ENCODE data around the gene BBS9. TPM values are rescaled to one million over a fixed set of nuclear protein-coding genes. Genes with fewer than 3 reads are reported as not detected.

BBS9 gene
- total RNA-seq, 1 experiment from 2014 or later, result 26.4 TPM

DNA sequence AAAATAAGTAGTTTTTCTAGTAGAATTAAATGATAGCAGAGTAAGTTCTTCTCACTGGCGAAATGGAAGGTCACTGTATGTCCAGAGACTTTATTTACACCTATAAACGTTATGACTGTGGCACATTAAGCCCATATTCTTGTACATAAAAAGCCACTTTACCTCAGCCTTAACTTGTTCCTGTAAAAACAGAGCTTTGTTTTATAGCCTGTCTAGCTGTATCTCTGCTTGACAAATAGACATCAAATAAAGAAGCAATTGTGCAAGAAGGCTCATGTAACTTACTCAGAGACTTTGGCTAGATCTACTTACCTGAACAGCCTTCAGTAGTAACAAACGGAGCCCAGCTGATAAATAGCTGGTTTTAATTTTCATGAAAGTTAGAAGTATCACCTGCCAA is 451.9 kb downstream of the BBS9 start:
- no peak overlapping the region for H2BK120ac ChIP-seq (ENCODE audit: low read depth, low read length, poor library complexity, severe bottlenecking)
- H4K91ac ChIP-seq (ENCODE audit: insufficient read length, low read depth, low read length), result no peak overlapping the region
- H2BK12ac ChIP-seq (ENCODE audit: insufficient read length, low read depth, low read length), result no peak overlapping the region
- no peak overlapping the region for H2BK5ac ChIP-seq (ENCODE audit: insufficient read length, low read length)
- no peak overlapping the region for H3K27ac ChIP-seq (ENCODE audit: insufficient read length, low read depth, low read length)
- no peak overlapping the region for H3K4me3 Mint-ChIP-seq
- WGBS (ENCODE audit: extremely low coverage, insufficient read length, low lambda C conversion rate), result no CpG with 5 or more reads among the region's 3 CpGs
- no peak overlapping the region for H4K8ac ChIP-seq (replicated peaks; ENCODE audit: insufficient read length, low read depth, low read length)
- no peak overlapping the region for H2AFZ ChIP-seq (ENCODE audit: low read length)
- no peak overlapping the region for H2BK15ac ChIP-seq (ENCODE audit: low read depth, low read length)
- peaks cover 3 to 6% of the 10 kb centered on the region in 2 experiments; a peak in 3 of 5 replicates for H3K9me3 Mint-ChIP-seq
- no peak overlapping the region for H3K23ac ChIP-seq (ENCODE audit: insufficient read length, low read depth, low read length)
- no peak overlapping the region for H3K4ac ChIP-seq (ENCODE audit: low read depth, low read length)
- H3K23me2 ChIP-seq (ENCODE audit: insufficient read length, low read depth, low read length, poor library complexity, severe bottlenecking), result no peaks in the 10 kb centered on the region
- H3K27me3 Mint-ChIP-seq (ENCODE audit: low read depth), result no peaks in the 10 kb centered on the region
- no peak overlapping the region for H3K4me2 ChIP-seq (ENCODE audit: insufficient read depth, insufficient read length, low read length)
- H4K20me1 ChIP-seq (ENCODE audit: control insufficient read depth, insufficient read depth, insufficient read length), result no peaks in the 10 kb centered on the region
- no peak overlapping the region for H3K14ac ChIP-seq (ENCODE audit: insufficient read depth, low read length)
- H3K79me2 ChIP-seq (ENCODE audit: insufficient read depth, low read length), result no peaks in the 10 kb centered on the region
- no peaks in the 10 kb centered on the region for H3K4me1 ChIP-seq (ENCODE audit: insufficient read depth, low read length)
- no peak overlapping the region for H3K9ac ChIP-seq (ENCODE audit: extremely low read depth, insufficient read length, low read length)
- no peaks in the 10 kb centered on the region for H3K27me3 ChIP-seq (ENCODE audit: insufficient read depth, low read length)
- no peak for DNase-seq
- H3K79me1 ChIP-seq (ENCODE audit: insufficient read depth, low read depth, low read length, poor library complexity, severe bottlenecking), result no peaks in the 10 kb centered on the region
- no peak overlapping the region for H3T11ph ChIP-seq (ENCODE audit: low read length)
- no peak overlapping the region for H3K27ac Mint-ChIP-seq
- no peak overlapping the region for H3K56ac ChIP-seq (ENCODE audit: insufficient read length, low read depth, low read length)
- H3K9me3 ChIP-seq (ENCODE audit: control insufficient read depth, low read depth, low read length), result no peaks in the 10 kb centered on the region
- H4K5ac ChIP-seq (ENCODE audit: insufficient read length, low read depth, low read length), result no peak overlapping the region
- no peak overlapping the region for H2BK20ac ChIP-seq (ENCODE audit: low read depth, low read length, poor library complexity, severe bottlenecking)
- no peak overlapping the region for H3K18ac ChIP-seq (ENCODE audit: insufficient read length, low read depth, low read length)
- no peak for TF ChIP-seq CTCF (conservative IDR thresholded peaks at IDR 0.05)
- no peaks in the 10 kb centered on the region for H3K4me1 Mint-ChIP-seq
- H2AK5ac ChIP-seq (ENCODE audit: insufficient read length, low read length), result no peak overlapping the region
- H3K36me3 Mint-ChIP-seq (ENCODE audit: insufficient read depth in 1 of 3, low read depth in 3 of 3), result peaks cover 0 to 5% (median 0%) of the 10 kb centered on the region in 3 experiments; a peak in 2 of 7 replicates
